ENCODE measurements around the gene SPOCK3.

DNA sequence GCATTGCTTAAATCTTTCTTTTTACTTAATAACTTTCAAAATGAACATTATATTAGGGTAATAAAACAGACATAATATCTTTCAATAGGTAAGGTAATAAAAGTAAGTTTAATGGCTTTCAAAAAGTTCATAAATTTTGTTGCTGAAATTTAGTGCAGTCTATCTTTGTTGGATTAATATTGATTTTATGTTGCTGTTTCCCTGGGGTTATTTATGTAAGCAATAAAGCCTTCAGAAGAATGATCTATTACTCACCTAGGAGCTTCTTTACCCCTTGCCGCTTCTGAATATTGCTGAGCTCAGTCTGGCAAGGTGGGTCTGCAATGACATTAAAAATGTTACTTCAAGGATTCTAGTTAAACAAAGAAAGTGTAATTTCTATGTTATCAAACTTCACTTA is 492.6 kb downstream of the SPOCK3 start:
- TF ChIP-seq CTCF (conservative IDR thresholded peaks at IDR 0.05 in 1 of 2, IDR thresholded peaks at IDR 0.05 in 1 of 2; ENCODE audit: extremely low read depth in 1 of 2, insufficient read depth in 1 of 2, low read depth in 1 of 2, low read length in 2 of 2) (no peak), EZH2 (IDR thresholded peaks at IDR 0.05; ENCODE audit: borderline replicate concordance, low read length) (no peak)

All from mammary epithelial cell (primary cell).